ENCODE results near the gene TDRD9.

The TDRD9 gene

GRCh38 chr14:104005489-104005888 lies 77.2 kb downstream of the TDRD9 start:
- Histone ChIP-seq H3K9ac (ENCODE audit: low read length) (no peak overlapping the region), H3K36me3 (ENCODE audit: control insufficient read depth, insufficient read depth, low read length) (no peaks in the 10 kb centered on the region), H3K27me3 (ENCODE audit: control insufficient read depth, insufficient read depth, low read length) (no peaks in the 10 kb centered on the region), H3K4me3 (ENCODE audit: low read length) (no peak overlapping the region), H3K9me3 (ENCODE audit: control insufficient read depth, low read length) (no peaks in the 10 kb centered on the region), H3K4me1 (ENCODE audit: control insufficient read depth, insufficient read depth, low read length) (no peaks in the 10 kb centered on the region)

DNA sequence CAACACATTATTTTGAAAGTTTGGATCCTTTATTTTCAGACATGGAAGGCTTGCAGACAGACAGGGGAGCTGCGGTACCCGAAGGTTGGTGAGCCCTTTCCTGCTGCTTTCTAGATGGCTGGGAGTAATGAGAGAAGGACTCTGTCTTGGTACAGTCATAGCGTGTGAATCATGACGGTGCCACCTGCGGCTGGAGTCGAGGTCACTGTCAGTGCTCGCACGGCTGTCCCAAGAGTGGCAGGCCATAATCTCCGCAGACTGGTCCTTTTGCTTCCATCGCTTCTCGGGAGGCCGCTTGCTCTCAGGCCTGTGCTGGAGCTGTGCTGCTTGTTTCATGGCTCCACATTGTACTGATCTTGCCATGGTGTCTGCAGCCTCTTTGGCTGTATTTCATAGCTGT lies 78.9 kb downstream of the TDRD9 start:
- Histone ChIP-seq H3K27me3 (ENCODE audit: control insufficient read depth, insufficient read depth, low read length) (no peaks in the 10 kb centered on the region), H3K4me1 (ENCODE audit: control insufficient read depth, insufficient read depth, low read length) (no peaks in the 10 kb centered on the region), H3K9me3 (ENCODE audit: control insufficient read depth, low read length) (no peaks in the 10 kb centered on the region), H3K4me3 (ENCODE audit: low read length) (no peak overlapping the region), H3K36me3 (ENCODE audit: control insufficient read depth, insufficient read depth, low read length) (no peaks in the 10 kb centered on the region), H3K9ac (ENCODE audit: low read length) (no peak overlapping the region)

DNA sequence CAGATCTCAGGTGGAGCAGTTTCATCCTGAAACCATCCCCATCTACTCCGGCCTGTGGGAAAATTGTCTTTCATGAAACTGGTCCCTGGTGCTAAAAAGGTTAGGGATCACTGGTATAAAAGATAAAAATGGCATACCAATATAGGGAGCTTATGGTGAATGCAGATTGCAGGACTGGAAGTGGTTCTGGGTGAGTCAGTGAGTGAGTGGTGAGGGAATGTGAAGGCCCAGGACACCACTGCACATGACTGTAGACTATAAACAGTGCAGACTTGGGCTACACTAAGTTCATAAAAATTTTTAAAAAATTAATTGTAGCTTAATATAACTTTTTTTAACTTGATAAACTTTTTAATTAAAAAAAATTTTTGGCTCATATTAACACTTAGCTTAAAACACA lies 81.0 kb downstream of the TDRD9 start:
- no peaks in the 10 kb centered on the region for H3K36me3 ChIP-seq (ENCODE audit: control insufficient read depth, insufficient read depth, low read length)
- H3K9me3 ChIP-seq (ENCODE audit: control insufficient read depth, low read length), result no peaks in the 10 kb centered on the region
- H3K9ac ChIP-seq (ENCODE audit: low read length), result no peak overlapping the region
- no peak overlapping the region for H3K4me3 ChIP-seq (ENCODE audit: low read length)
- no peaks in the 10 kb centered on the region for H3K27me3 ChIP-seq (ENCODE audit: control insufficient read depth, insufficient read depth, low read length)
- no peaks in the 10 kb centered on the region for H3K4me1 ChIP-seq (ENCODE audit: control insufficient read depth, insufficient read depth, low read length)

DNA sequence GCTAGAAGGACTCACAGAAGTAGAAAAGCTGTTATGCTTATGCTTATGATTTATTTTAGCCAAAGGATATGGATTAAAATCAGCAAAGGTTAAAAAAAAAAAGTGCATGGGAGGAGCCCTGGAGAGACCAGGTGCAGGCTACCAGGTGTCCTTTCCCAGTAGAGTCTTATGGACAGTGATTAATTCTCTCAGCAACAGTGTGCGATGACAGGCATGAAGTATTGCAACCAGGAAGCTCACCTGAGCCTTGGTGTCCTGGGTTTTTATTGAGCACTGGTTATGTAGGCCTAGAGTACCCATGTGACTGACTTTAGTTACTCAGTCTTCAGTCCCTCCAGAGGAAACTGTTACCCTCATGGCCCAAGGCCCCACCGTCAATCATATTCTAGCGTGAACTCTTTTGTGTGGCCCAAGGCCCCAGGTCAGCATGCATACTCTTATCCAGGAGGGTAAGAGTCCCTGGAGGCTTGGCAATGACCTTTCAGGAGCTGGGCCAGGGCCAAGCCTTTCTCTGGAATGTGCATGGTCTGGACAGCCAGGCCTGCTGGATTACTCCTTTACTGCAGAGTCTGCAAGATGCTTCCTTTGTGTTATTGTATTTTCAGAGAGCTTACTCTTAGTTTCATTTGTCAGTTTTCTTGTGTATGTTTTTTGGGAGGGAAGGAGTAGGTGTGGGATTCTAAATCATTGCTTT lies 83.7 kb downstream of the TDRD9 start:
- Histone ChIP-seq H3K36me3 (ENCODE audit: control insufficient read depth, insufficient read depth, low read length) (no peaks in the 10 kb centered on the region), H3K27me3 (ENCODE audit: control insufficient read depth, insufficient read depth, low read length) (no peaks in the 10 kb centered on the region), H3K9me3 (ENCODE audit: control insufficient read depth, low read length) (no peaks in the 10 kb centered on the region), H3K4me3 (ENCODE audit: low read length) (no peak overlapping the region), H3K4me1 (ENCODE audit: control insufficient read depth, insufficient read depth, low read length) (no peaks in the 10 kb centered on the region), H3K9ac (ENCODE audit: low read length) (no peak overlapping the region)

DNA sequence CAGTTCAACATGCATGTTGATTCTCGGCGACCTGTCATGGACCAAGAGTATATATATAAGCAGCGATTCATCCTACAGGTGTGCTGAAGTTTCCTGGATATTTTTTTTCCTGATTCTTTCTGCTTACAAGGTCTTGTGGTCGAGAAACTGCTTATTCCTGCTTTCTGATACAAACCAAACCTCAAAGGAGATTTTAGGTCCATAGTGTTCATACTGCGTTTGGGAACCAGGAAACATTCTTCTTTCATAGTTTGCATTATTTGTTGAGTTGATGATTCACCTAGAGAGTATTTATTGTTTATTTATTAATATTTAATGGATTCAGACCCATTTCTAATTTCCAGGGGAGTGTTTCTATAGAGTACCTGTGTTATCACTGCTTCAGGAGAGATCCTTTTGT lies 86.5 kb downstream of the TDRD9 start:
- H3K36me3 ChIP-seq (ENCODE audit: control insufficient read depth, insufficient read depth, low read length), result no peaks in the 10 kb centered on the region
- no peak overlapping the region for H3K9ac ChIP-seq (ENCODE audit: low read length)
- H3K4me3 ChIP-seq (ENCODE audit: low read length), result no peak overlapping the region
- H3K9me3 ChIP-seq (ENCODE audit: control insufficient read depth, low read length), result no peaks in the 10 kb centered on the region
- no peaks in the 10 kb centered on the region for H3K27me3 ChIP-seq (ENCODE audit: control insufficient read depth, insufficient read depth, low read length)
- no peaks in the 10 kb centered on the region for H3K4me1 ChIP-seq (ENCODE audit: control insufficient read depth, insufficient read depth, low read length)

DNA sequence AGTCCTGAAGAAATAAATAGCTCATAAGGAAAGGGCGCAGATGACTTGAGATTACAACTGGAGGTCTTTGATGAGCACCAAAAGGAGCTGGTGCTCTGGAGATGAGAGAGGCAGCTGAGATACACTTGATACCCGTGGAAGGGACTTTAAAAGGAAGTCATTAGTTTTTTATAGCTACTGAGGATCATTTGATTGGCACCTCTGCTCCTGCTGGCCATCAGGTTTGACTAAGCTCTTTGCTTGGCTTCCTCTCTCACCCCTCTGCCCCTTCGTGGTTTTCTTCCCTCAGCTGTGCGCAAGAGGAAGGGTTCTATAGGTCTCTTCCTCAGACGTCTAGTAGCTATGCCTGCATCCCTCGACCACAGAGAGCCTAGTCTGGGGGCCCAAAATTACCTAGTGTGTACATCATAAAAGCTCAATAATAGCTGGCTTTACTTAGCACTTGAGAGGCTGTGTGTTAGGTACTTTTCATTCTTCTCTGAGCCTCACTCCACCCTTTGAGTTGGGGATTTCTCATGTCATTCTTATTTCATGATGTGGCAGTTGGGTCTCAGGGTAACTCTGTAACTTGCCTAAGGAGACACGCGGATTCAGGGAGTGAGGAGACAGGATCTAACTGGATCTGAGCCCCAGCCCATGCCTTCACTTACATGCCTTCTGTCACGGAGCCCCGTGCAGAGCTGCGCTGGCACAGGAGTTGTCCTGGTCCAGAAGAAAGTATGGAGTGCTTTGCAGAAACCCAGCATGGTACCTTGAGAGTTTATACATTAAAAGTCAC lies 88.8 kb downstream of the TDRD9 start:
- H3K9ac ChIP-seq (ENCODE audit: low read length), result no peak overlapping the region

GRCh38 chr14:104019029-104019428 lies 90.8 kb downstream of the TDRD9 start:
- Histone ChIP-seq H3K27me3 (ENCODE audit: control insufficient read depth, insufficient read depth, low read length) (peaks cover 5% of the 10 kb centered on the region), H3K9ac (ENCODE audit: low read length) (no peak overlapping the region), H3K36me3 (ENCODE audit: control insufficient read depth, insufficient read depth, low read length) (no peaks in the 10 kb centered on the region), H3K4me1 (ENCODE audit: control insufficient read depth, insufficient read depth, low read length) (no peaks in the 10 kb centered on the region), H3K9me3 (ENCODE audit: control insufficient read depth, low read length) (no peaks in the 10 kb centered on the region), H3K4me3 (ENCODE audit: low read length) (no peak overlapping the region)

More for the DNA sequence above, 88.8 kb downstream of the TDRD9 start:
- H3K4me3 ChIP-seq (ENCODE audit: low read length), result no peak overlapping the region
- H3K4me1 ChIP-seq (ENCODE audit: control insufficient read depth, insufficient read depth, low read length), result no peaks in the 10 kb centered on the region
- peaks cover 5% of the 10 kb centered on the region for H3K27me3 ChIP-seq (ENCODE audit: control insufficient read depth, insufficient read depth, low read length)
- no peaks in the 10 kb centered on the region for H3K36me3 ChIP-seq (ENCODE audit: control insufficient read depth, insufficient read depth, low read length)
- H3K9me3 ChIP-seq (ENCODE audit: control insufficient read depth, low read length), result no peaks in the 10 kb centered on the region

DNA sequence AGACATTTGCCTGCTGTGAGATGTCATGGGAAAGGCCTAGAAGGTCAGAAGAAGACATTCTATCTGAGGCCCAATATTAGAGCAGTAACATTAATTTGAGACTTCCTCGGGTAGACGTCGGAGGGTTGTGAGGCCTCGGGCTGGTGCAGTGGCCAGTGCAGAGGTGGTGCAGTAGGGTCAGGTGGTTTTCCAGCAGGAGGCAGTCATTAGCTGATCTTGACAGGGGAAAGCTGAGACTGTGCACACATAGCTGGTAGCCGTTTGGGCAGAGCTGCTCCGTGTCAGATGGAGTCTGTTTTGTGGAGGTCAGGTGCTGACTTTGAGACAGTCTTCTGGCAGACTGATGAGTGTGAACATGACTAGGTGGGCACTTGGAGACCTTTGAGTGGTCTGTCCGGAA lies 91.5 kb downstream of the TDRD9 start:
- H3K9ac ChIP-seq (ENCODE audit: low read length), result no peak overlapping the region
- no peaks in the 10 kb centered on the region for H3K36me3 ChIP-seq (ENCODE audit: control insufficient read depth, insufficient read depth, low read length)
- H3K9me3 ChIP-seq (ENCODE audit: control insufficient read depth, low read length), result no peaks in the 10 kb centered on the region
- no peaks in the 10 kb centered on the region for H3K4me1 ChIP-seq (ENCODE audit: control insufficient read depth, insufficient read depth, low read length)
- H3K4me3 ChIP-seq (ENCODE audit: low read length), result no peak overlapping the region
- H3K27me3 ChIP-seq (ENCODE audit: control insufficient read depth, insufficient read depth, low read length), result peaks cover 5% of the 10 kb centered on the region

DNA sequence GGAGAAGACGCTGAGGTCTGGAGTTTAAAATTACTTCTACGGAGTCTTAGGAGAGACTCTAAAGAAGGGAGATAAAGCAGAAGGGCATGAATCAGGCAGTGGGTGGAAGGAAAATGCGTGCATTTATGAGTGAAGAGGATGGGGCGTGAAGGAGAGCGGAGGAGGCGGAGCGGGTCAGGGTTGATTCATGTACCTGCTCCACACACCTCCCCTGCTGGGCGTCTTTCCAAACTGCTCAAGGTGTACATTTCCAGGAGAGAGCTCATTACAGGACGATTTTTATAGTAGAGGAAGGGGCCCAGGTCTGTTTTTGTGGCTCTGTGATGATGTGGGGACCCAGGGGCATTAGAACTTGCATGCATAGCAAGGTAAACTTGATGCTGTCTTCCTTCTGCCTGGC lies 92.2 kb downstream of the TDRD9 start:
- H3K9me3 ChIP-seq (ENCODE audit: control insufficient read depth, low read length), result no peaks in the 10 kb centered on the region
- H3K9ac ChIP-seq (ENCODE audit: low read length), result no peak overlapping the region
- H3K4me3 ChIP-seq (ENCODE audit: low read length), result no peak overlapping the region
- peaks cover 5% of the 10 kb centered on the region for H3K27me3 ChIP-seq (ENCODE audit: control insufficient read depth, insufficient read depth, low read length)
- H3K36me3 ChIP-seq (ENCODE audit: control insufficient read depth, insufficient read depth, low read length), result no peaks in the 10 kb centered on the region
- H3K4me1 ChIP-seq (ENCODE audit: control insufficient read depth, insufficient read depth, low read length), result no peaks in the 10 kb centered on the region

- no peaks in the 10 kb centered on the region for H3K4me1 ChIP-seq (ENCODE audit: control insufficient read depth, insufficient read depth, low read length)
- H3K27me3 ChIP-seq (ENCODE audit: control insufficient read depth, insufficient read depth, low read length), result peaks cover 9% of the 10 kb centered on the region
- no peaks in the 10 kb centered on the region for H3K9me3 ChIP-seq (ENCODE audit: control insufficient read depth, low read length)
- no peaks in the 10 kb centered on the region for H3K36me3 ChIP-seq (ENCODE audit: control insufficient read depth, insufficient read depth, low read length)
- no peak overlapping the region for H3K4me3 ChIP-seq (ENCODE audit: low read length)
- H3K9ac ChIP-seq (ENCODE audit: low read length), result no peak overlapping the region
Measured at GRCh38 chr14:104023325-104024055, 95.2 kb downstream of the TDRD9 start.

DNA sequence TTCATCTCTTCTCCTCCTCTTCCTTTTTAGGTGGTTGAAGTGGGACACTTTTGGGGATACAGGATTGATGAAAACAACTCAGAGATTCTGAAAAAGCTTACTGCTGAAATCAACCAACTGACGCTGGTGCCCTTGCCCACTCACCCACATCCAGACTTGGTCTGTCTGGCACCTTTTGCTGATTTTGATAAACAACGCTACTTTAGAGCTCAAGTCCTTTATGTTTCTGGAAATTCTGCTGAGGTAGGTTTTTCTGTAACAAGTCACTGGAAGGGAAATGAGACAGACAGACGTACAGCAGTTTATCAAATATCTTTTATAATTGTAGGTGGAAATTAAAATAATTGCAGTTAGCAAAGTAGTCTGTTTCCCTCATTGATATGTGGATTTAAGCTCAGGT lies 97.3 kb downstream of the TDRD9 start:
- Histone ChIP-seq H3K9ac (ENCODE audit: low read length) (no peak overlapping the region), H3K36me3 (ENCODE audit: control insufficient read depth, insufficient read depth, low read length) (no peaks in the 10 kb centered on the region), H3K9me3 (ENCODE audit: control insufficient read depth, low read length) (no peaks in the 10 kb centered on the region), H3K4me3 (ENCODE audit: low read length) (no peak overlapping the region), H3K4me1 (ENCODE audit: control insufficient read depth, insufficient read depth, low read length) (no peaks in the 10 kb centered on the region), H3K27me3 (ENCODE audit: control insufficient read depth, insufficient read depth, low read length) (peaks cover 8% of the 10 kb centered on the region)

DNA sequence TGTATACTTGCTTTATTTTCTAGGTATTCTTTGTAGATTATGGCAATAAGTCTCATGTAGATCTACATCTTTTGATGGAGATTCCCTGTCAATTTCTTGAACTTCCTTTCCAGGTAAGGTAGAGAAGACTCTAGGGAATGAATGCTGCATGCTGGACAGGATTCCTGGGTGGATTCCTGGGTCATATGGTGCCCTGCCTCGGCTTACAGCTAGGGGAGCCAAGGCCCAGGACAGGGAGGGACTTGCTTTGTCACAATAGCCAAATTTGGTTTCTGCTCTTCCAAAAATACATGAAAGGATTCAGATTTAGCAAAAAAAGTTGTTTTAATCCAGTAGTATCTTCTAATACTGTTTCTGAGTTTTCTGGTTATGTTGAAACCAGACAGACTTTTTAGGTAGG lies 97.8 kb downstream of the TDRD9 start:
- Histone ChIP-seq H3K27me3 (ENCODE audit: control insufficient read depth, insufficient read depth, low read length) (peaks cover 4% of the 10 kb centered on the region), H3K9me3 (ENCODE audit: control insufficient read depth, low read length) (no peaks in the 10 kb centered on the region), H3K9ac (ENCODE audit: low read length) (no peak overlapping the region), H3K4me3 (ENCODE audit: low read length) (no peak overlapping the region), H3K4me1 (ENCODE audit: control insufficient read depth, insufficient read depth, low read length) (no peaks in the 10 kb centered on the region), H3K36me3 (ENCODE audit: control insufficient read depth, insufficient read depth, low read length) (no peaks in the 10 kb centered on the region)
